Loucy (cell line): ENCODE results near the gene SLC9A5.

Experiments
- CTCF ChIP-seq: fragments of 200-600 bp; sonication (generic); conservative IDR thresholded peaks from 2 replicates; pipeline ENCODE4 v1.5.1; 2014; ENCODE audit warnings: mild to moderate bottlenecking, antibody characterized with exemption, low read length
- EZH2phosphoT487 ChIP-seq: fragments of 200-600 bp; IDR thresholded peaks from 2 replicates; pipeline ENCODE4 v1.6.1; 2018; ENCODE audit warnings: antibody characterized with exemption, mild to moderate bottlenecking, moderate library complexity, borderline replicate concordance

- TF ChIP-seq CTCF (no peak), EZH2phosphoT487 (no peak)
These were observed 35.2 kb downstream of the SLC9A5 start for GRCh38 chr16:67283826-67284555.
